Loucy (cell line): ENCODE measurements around the gene FARSB.

Experiments
- H2AFZ ChIP-seq: fragments of 200-600 bp; sonication (generic); 2 replicates; pipeline ENCODE4 v1.6.0; 2016; ENCODE audit warnings: antibody characterized with exemption, mild to moderate bottlenecking, low read length, moderate library complexity
- H3F3A ChIP-seq: fragments of 200-600 bp; 2 replicates; pipeline ENCODE4 v1.6.0; 2016; ENCODE audit warnings: antibody characterized with exemption, low read depth, mild to moderate bottlenecking
- H3K27me3 ChIP-seq: fragments of 200-600 bp; sonication (generic); 2 replicates; pipeline ENCODE4 v1.6.1; 2014; ENCODE audit warnings: low read length, mild to moderate bottlenecking; ENCODE audit not compliant: insufficient read depth, poor library complexity, severe bottlenecking
- H3K36me3 ChIP-seq: fragments of 200-600 bp; sonication (generic); 2 replicates; pipeline ENCODE4 v1.6.1; 2016; ENCODE audit warnings: low read length; ENCODE audit not compliant: insufficient read depth
- H3K4me1 ChIP-seq: fragments of 200-600 bp; sonication (generic); 2 replicates; pipeline ENCODE4 v1.5.1; 2014; ENCODE audit warnings: low read length, mild to moderate bottlenecking; ENCODE audit not compliant: insufficient read depth, poor library complexity, severe bottlenecking
- H3K4me2 ChIP-seq: fragments of 200-600 bp; sonication (generic); 2 replicates; pipeline ENCODE4 v1.6.0; 2014; ENCODE audit warnings: antibody characterized with exemption, low read length, low read depth, mild to moderate bottlenecking; ENCODE audit not compliant: poor library complexity, severe bottlenecking
- H3K4me3 ChIP-seq: fragments of 200-600 bp; sonication (generic); 2 replicates; pipeline ENCODE4 v1.5.1; 2014; ENCODE audit warnings: low read length, mild to moderate bottlenecking, mixed read lengths; ENCODE audit not compliant: poor library complexity, severe bottlenecking
- H3K79me2 ChIP-seq: fragments of 200-600 bp; sonication (generic); 2 replicates; pipeline ENCODE4 v1.6.1; 2014; ENCODE audit warnings: low read length; ENCODE audit not compliant: insufficient read depth
- H3K9ac ChIP-seq: fragments of 200-600 bp; sonication (generic); 2 replicates; pipeline ENCODE4 v1.6.0; 2014; ENCODE audit warnings: mild to moderate bottlenecking, low read depth, low read length, moderate library complexity; ENCODE audit not compliant: poor library complexity, severe bottlenecking
- H3K9me2 ChIP-seq: fragments of 200-600 bp; sonication (generic); replicated peaks from 2 replicates; pipeline ENCODE4 v1.6.1; 2016; ENCODE audit warnings: low read depth, low read length, mixed read lengths
- H3K9me3 ChIP-seq: fragments of 200-600 bp; sonication (generic); 2 replicates; pipeline ENCODE4 v1.6.1; 2014; ENCODE audit warnings: mild to moderate bottlenecking, antibody characterized with exemption, low read length, low read depth; ENCODE audit not compliant: insufficient read depth
- H4K20me1 ChIP-seq: fragments of 200-600 bp; sonication (generic); 2 replicates; pipeline ENCODE4 v1.6.0; 2014; ENCODE audit warnings: antibody characterized with exemption, low read length, mild to moderate bottlenecking; ENCODE audit not compliant: insufficient read depth, poor library complexity, severe bottlenecking
- CTCF ChIP-seq: fragments of 200-600 bp; sonication (generic); conservative IDR thresholded peaks from 2 replicates; pipeline ENCODE4 v1.5.1; 2014; ENCODE audit warnings: mild to moderate bottlenecking, antibody characterized with exemption, low read length
- EZH2phosphoT487 ChIP-seq: fragments of 200-600 bp; IDR thresholded peaks from 2 replicates; pipeline ENCODE4 v1.6.1; 2018; ENCODE audit warnings: antibody characterized with exemption, mild to moderate bottlenecking, moderate library complexity, borderline replicate concordance

FARSB gene

GRCh38 chr2:222656526-222657446 is 894 bp upstream of the FARSB start:
- H2AFZ ChIP-seq: peak overlapping the region; percentile 96
- peaks cover 45% of the 10 kb centered on the region for H3K79me2 ChIP-seq
- TF ChIP-seq CTCF: no peak
- TF ChIP-seq EZH2phosphoT487: no peak
- H3K4me3 ChIP-seq: peak overlapping the region; percentile 93
- 0 out of 2 replicates have a peak, but pooled peaks cover 4% of the 10 kb centered on the region for H3F3A ChIP-seq
- peaks cover 8% of the 10 kb centered on the region for H4K20me1 ChIP-seq
- H3K9me2 ChIP-seq: no peaks in the 10 kb centered on the region
- no peaks in the 10 kb centered on the region for H3K9me3 ChIP-seq
- H3K27me3 ChIP-seq: no peaks in the 10 kb centered on the region
- H3K4me2 ChIP-seq: peak overlapping the region; percentile 98
- no peaks in the 10 kb centered on the region for H3K36me3 ChIP-seq
- H3K9ac ChIP-seq: peak overlapping the region; percentile 91
- H3K4me1 ChIP-seq: peaks cover 38% of the 10 kb centered on the region

GRCh38 chr2:222653280-222653679 is 2.6 kb downstream of the FARSB start:
- Histone ChIP-seq H3K9me3 (no peaks in the 10 kb centered on the region), H3K27me3 (no peaks in the 10 kb centered on the region), H3K36me3 (peaks cover 1% of the 10 kb centered on the region; the same call in 1 of the 2 replicates), H4K20me1 (peaks cover 8% of the 10 kb centered on the region), H3K4me2 (peak overlapping the region; percentile 98), H3F3A (0 out of 2 replicates have a peak, but pooled peaks cover 4% of the 10 kb centered on the region), H3K9ac (peak overlapping the region; percentile 91), H2AFZ (no peak overlapping the region), H3K79me2 (peaks cover 62% of the 10 kb centered on the region), H3K9me2 (no peaks in the 10 kb centered on the region), H3K4me3 (peak overlapping the region; percentile 93), H3K4me1 (peaks cover 46% of the 10 kb centered on the region)
- TF ChIP-seq CTCF (no peak), EZH2phosphoT487 (no peak)

- H3K9ac ChIP-seq: peak overlapping the region; percentile 91
- peaks cover 46% of the 10 kb centered on the region for H3K4me1 ChIP-seq
- H3K27me3 ChIP-seq: no peaks in the 10 kb centered on the region
- TF ChIP-seq CTCF: no peak
- TF ChIP-seq EZH2phosphoT487: no peak
- peaks cover 62% of the 10 kb centered on the region for H3K79me2 ChIP-seq
- peak overlapping the region; percentile 93 for H3K4me3 ChIP-seq
- H3F3A ChIP-seq: 0 out of 2 replicates have a peak, but pooled peaks cover 4% of the 10 kb centered on the region
- peaks cover 8% of the 10 kb centered on the region for H4K20me1 ChIP-seq
- H2AFZ ChIP-seq: no peak overlapping the region
- no peaks in the 10 kb centered on the region for H3K9me2 ChIP-seq
- H3K36me3 ChIP-seq: peaks cover 4% of the 10 kb centered on the region; the same call in 1 of the 2 replicates
- peak overlapping the region; percentile 98 for H3K4me2 ChIP-seq
- H3K9me3 ChIP-seq: no peaks in the 10 kb centered on the region
Measured at GRCh38 chr2:222652491-222653255, 3.2 kb downstream of the FARSB start.
